ENCODE measurements around the gene IQCM.

DNA sequence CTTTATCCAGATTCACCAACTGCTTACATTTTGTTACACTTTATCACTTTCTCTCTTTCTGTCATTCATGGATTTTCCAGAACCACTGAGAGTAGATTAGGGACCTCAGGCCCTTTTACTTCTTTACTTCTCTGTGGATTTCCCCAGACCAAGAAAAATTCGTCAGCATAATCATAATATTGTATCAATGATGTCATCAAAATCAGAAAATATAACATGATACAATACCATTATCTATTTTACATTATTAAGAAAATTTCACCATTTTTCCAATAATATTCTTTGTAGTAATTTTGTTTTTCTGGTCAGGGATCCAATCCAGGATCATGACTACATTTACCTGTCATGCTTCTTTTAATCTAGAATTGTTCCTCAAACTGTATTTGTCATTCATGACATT lies 494.2 kb downstream of the IQCM start:
- TF ChIP-seq CTCF (conservative IDR thresholded peaks at IDR 0.05; ENCODE audit: low read length) (no peak), EZH2phosphoT487 (IDR thresholded peaks at IDR 0.05; ENCODE audit: borderline replicate concordance) (no peak)

Data from Loucy (cell line).